Measurements from ENCODE around the gene PVALEF.

DNA sequence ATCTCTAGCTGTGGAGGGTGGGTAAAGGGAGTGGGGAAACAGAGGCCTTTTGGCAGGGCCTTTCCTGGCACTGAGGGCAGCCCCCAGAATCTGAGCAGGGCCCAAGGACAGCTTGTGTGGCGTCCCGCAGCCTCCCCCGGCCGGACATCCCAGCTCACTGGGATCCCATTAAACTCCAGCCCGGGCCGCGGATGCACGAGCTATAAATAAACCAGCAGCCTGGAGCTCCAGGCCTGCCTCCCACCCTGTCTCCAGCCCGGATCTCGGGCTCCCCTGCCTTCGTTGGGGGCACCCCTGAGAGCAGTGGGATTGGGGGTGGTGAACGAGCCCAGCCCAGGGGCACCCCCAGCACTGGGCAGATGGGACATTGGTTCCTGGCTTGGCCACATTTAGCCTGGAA, 14.6 kb downstream of the PVALEF start:
- TF ChIP-seq, protein P1, sequence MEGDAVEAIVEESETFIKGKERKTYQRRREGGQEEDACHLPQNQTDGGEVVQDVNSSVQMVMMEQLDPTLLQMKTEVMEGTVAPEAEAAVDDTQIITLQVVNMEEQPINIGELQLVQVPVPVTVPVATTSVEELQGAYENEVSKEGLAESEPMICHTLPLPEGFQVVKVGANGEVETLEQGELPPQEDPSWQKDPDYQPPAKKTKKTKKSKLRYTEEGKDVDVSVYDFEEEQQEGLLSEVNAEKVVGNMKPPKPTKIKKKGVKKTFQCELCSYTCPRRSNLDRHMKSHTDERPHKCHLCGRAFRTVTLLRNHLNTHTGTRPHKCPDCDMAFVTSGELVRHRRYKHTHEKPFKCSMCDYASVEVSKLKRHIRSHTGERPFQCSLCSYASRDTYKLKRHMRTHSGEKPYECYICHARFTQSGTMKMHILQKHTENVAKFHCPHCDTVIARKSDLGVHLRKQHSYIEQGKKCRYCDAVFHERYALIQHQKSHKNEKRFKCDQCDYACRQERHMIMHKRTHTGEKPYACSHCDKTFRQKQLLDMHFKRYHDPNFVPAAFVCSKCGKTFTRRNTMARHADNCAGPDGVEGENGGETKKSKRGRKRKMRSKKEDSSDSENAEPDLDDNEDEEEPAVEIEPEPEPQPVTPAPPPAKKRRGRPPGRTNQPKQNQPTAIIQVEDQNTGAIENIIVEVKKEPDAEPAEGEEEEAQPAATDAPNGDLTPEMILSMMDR (IDR thresholded peaks at IDR 0.05) = no peak
- no peak for TF ChIP-seq POLR2A (IDR thresholded peaks at IDR 0.05)
